Endothelial cell of umbilical vein (primary cell): Measurements from ENCODE around the gene APOL2. TPM values are rescaled to one million over a fixed set of nuclear protein-coding genes. Genes with fewer than 3 reads are reported as not detected.

Experiments used
- BruUV-seq: library from RNA; stranded (reverse); fragments of 400-500 nt; replicated peaks from 2 replicates; lab custom pipeline; 2021; lab: Mats Ljungman, UMichigan
- CTCF ChIA-PET: fragments of 300-600, 350-600 bp; sonication (Branson Sonifier 250); formaldehyde crosslinking; loops from one replicate; lab custom pipeline; 2021; ENCODE audit warnings: antibody characterized with exemption, inconsistent platforms; lab: Charles Lee
- POLR2A ChIA-PET: fragments of 300-600, 350-600 bp; sonication (Branson Sonifier 250); formaldehyde crosslinking; loops from one replicate; lab custom pipeline; 2021; ENCODE audit warnings: antibody characterized with exemption, inconsistent platforms; lab: Charles Lee
- DNase-seq: peaks from one replicate; pipeline ENCODE4 v3.0.0-alpha.2; 2011; ENCODE audit warnings: low read depth, low spot score
- FAIRE-seq: peaks from 2 replicates; lab custom pipeline; 2011; peaks lifted over from hg19 to GRCh38; lab: Jason Lieb, UNC
- H2AFZ ChIP-seq: 2 replicates; pipeline ENCODE4 v1.6.0; 2012; ENCODE audit warnings: low read depth, low read length, control low read depth, inconsistent platforms
- H3K27ac ChIP-seq: 2 replicates; pipeline ENCODE4 v1.5.1; 2011; ENCODE audit warnings: low read depth, mild to moderate bottlenecking, control low read depth, low read length, moderate library complexity; ENCODE audit not compliant: insufficient read depth
- H3K27me3 ChIP-seq, 2 experiments: 2 replicates each; pipeline versions ENCODE4 v1.6.0 to v1.6.1; 2011; ENCODE audit warnings: low read length in 2 of 2, mixed read lengths in 1 of 2; ENCODE audit not compliant: control insufficient read depth in 2 of 2, insufficient read depth in 2 of 2
- H3K36me3 ChIP-seq, 2 experiments: 2 replicates in 1 of 2; 3 replicates in 1 of 2; pipeline ENCODE4 v1.5.1; 2011; ENCODE audit warnings: low read length in 2 of 2, mild to moderate bottlenecking in 1 of 2, moderate library complexity in 1 of 2; ENCODE audit not compliant: control insufficient read depth in 2 of 2, insufficient read depth in 2 of 2; ENCODE audit errors: extremely low read depth in 1 of 2
- H3K4me1 ChIP-seq: 3 replicates; pipeline ENCODE4 v1.5.1; 2011; ENCODE audit warnings: mild to moderate bottlenecking, low read length; ENCODE audit not compliant: control insufficient read depth, insufficient read depth; ENCODE audit errors: extremely low read depth
- H3K4me2 ChIP-seq: 2 replicates; pipeline ENCODE4 v1.6.1; 2011; ENCODE audit warnings: low read length, control low read depth, mixed read lengths; ENCODE audit not compliant: insufficient read depth
- H3K4me3 ChIP-seq, 3 experiments: fragments of 200-600 bp in 1 of 3; sonication (generic), shearing (Covaris generic) in 1 of 3; replicated peaks in 1 of 3; 2 replicates each; pipeline ENCODE4 v1.5.1; 2011 to 2016; ENCODE audit warnings: control low read depth in 3 of 3, low read length in 3 of 3, mild to moderate bottlenecking in 2 of 3, inconsistent platforms in 1 of 3, low read depth in 1 of 3, moderate library complexity in 1 of 3; ENCODE audit not compliant: insufficient read depth in 1 of 3
- H3K79me2 ChIP-seq: 2 replicates; pipeline ENCODE4 v1.6.0; 2012; ENCODE audit warnings: low read length, inconsistent platforms; ENCODE audit not compliant: control insufficient read depth, insufficient read depth
- H3K9ac ChIP-seq: replicated peaks from 2 replicates; pipeline ENCODE3; 2011; ENCODE audit warnings: low read length, control low read depth; ENCODE audit not compliant: insufficient read depth; ENCODE audit errors: extremely low read depth
- H3K9me1 ChIP-seq: replicated peaks from 3 replicates; pipeline ENCODE4 v1.6.0; 2011; ENCODE audit warnings: mild to moderate bottlenecking, low read length; ENCODE audit not compliant: control insufficient read depth, insufficient read depth; ENCODE audit errors: extremely low read depth
- H3K9me3 ChIP-seq: replicated peaks from 2 replicates; pipeline ENCODE4 v1.5.1; 2012; ENCODE audit warnings: low read length, inconsistent platforms; ENCODE audit not compliant: control insufficient read depth, insufficient read depth
- H4K20me1 ChIP-seq: replicated peaks from 2 replicates; pipeline ENCODE3; 2011; ENCODE audit warnings: mild to moderate bottlenecking, low read length; ENCODE audit not compliant: control insufficient read depth, insufficient read depth; ENCODE audit errors: extremely low read depth
- EZH2 ChIP-seq: IDR thresholded peaks from 2 replicates; pipeline ENCODE4 v1.6.1; 2012; ENCODE audit warnings: borderline replicate concordance, low read depth, mild to moderate bottlenecking, moderate library complexity, low read length, inconsistent platforms; ENCODE audit not compliant: severe bottlenecking
- FOS ChIP-seq: IDR thresholded peaks from 2 replicates; pipeline ENCODE4 v1.6.1; 2011; ENCODE audit warnings: mild to moderate bottlenecking, low read length, moderate library complexity, borderline replicate concordance; ENCODE audit not compliant: insufficient read depth
- GATA2 ChIP-seq: IDR thresholded peaks from 2 replicates; pipeline ENCODE4 v1.7.0; 2011; ENCODE audit warnings: low read depth, mild to moderate bottlenecking, moderate library complexity, mixed read lengths, low read length; ENCODE audit not compliant: insufficient read length, insufficient read depth
- JUN ChIP-seq: IDR thresholded peaks from 2 replicates; pipeline ENCODE4 v1.6.1; 2011; ENCODE audit warnings: borderline replicate concordance, low read depth; ENCODE audit not compliant: insufficient read length, insufficient read depth
- MAX ChIP-seq: IDR thresholded peaks from 2 replicates; pipeline ENCODE4 v1.6.1; 2011; ENCODE audit not compliant: insufficient read depth, insufficient read length
- MYC ChIP-seq: IDR thresholded peaks from one replicate; pipeline ENCODE4 v1.6.1; 2011; ENCODE audit warnings: mild to moderate bottlenecking, low read depth, low read length
- POLR2A ChIP-seq: IDR thresholded peaks from 2 replicates; pipeline ENCODE4 v1.6.1; 2012; ENCODE audit warnings: low read depth, mild to moderate bottlenecking, control low read depth, low read length
- dilution Hi-C: fragments of 300-500 bp; cut with MboI; formaldehyde crosslinking; loops from one replicate; pipeline ENCODE4 v1.15.0; 2019; ENCODE audit warnings: low sequenced_read_pairs; ENCODE audit not compliant: extremely low pct_ligation_motif_present
- intact Hi-C: fragments of 100-400 bp; cut with micrococcal nuclease; formaldehyde crosslinking; loops from one replicate; pipeline ENCODE4 v1.10.0; 2022
- polyA plus RNA-seq, 4 experiments: library from polyadenylated mRNA; depleted of rRNA in 3 of 4; stranded (reverse) in 3 of 4; unstranded in 1 of 4; fragments of >200 nt; gene quantifications; 2 replicates each; pipeline versions ENCODE4 v1.2.1 to v1.2.3, GENCODE V29; 2011 to 2012; ENCODE audit warnings: missing spikeins in 1 of 4
- total RNA-seq: library from RNA; stranded (reverse); gene quantifications from 2 replicates; pipeline ENCODE4 v1.2.3, GENCODE V29; 2021
- TF ChIP-seq, protein P1 (sequence below), 2 donors: IDR thresholded peaks; 1 replicate in 1 of 2; 2 replicates in 1 of 2; pipeline ENCODE4 v1.5.1; 2011; ENCODE audit warnings: low read length in 2 of 2, mild to moderate bottlenecking in 2 of 2, moderate library complexity in 2 of 2, control low read depth in 1 of 2, inconsistent platforms in 1 of 2, low read depth in 1 of 2; ENCODE audit not compliant: insufficient read depth in 1 of 2; ENCODE audit errors: extremely low read depth in 1 of 2

APOL2 gene
- total and polyA plus RNA-seq, 2 donors (not counting 3 experiments of a cell fraction or from before 2014, with no cell fraction given), result 16.9 to 37.6 TPM

DNA sequence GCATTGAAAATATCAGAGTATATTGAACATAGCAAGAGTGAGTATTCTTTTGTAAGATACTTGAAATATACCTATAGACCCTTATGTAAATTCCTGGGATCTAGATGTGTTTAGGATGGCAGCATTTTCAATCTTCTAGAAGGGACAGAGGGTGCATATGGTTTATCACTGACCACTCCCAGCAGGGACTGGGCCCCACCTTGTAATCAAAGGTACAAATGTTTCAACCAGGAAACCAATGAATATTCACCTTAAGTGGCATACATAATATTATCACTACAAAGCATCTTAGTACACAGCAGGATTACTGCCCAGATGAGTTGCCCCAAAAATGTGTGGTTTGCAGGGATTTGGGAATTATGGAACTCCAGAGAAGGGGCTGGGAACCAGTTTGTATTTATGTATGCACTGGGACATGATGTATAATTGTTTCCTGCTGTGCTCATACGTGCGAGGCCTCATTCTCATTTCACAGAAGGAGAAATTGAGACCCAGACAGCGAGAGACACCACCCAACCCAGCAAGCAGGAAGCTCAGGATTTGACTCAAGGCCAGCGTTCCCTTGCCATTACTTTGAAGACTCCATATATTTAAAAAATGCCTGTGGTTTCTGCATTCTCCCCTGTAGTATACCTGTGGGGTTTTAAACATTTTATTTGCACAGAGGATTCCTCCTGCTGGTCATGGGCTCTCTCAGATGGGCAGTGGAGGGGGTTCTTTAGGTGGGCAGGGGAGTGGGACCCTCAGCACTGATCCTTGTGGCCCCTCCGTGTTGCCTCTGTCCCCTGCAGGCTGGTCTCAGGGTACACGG, 42.9 kb downstream of the APOL2 start:
- no peak overlapping the region for H3K4me3 ChIP-seq
- POLR2A ChIA-PET, result no interaction called here
- H4K20me1 ChIP-seq, result no peaks in the 10 kb centered on the region
- H3K9me3 ChIP-seq, result no peaks in the 10 kb centered on the region
- no peak for TF ChIP-seq POLR2A
- no peak for TF ChIP-seq JUN
- no peak for TF ChIP-seq GATA2
- TF ChIP-seq MAX, result no peak
- TF ChIP-seq, protein P1, sequence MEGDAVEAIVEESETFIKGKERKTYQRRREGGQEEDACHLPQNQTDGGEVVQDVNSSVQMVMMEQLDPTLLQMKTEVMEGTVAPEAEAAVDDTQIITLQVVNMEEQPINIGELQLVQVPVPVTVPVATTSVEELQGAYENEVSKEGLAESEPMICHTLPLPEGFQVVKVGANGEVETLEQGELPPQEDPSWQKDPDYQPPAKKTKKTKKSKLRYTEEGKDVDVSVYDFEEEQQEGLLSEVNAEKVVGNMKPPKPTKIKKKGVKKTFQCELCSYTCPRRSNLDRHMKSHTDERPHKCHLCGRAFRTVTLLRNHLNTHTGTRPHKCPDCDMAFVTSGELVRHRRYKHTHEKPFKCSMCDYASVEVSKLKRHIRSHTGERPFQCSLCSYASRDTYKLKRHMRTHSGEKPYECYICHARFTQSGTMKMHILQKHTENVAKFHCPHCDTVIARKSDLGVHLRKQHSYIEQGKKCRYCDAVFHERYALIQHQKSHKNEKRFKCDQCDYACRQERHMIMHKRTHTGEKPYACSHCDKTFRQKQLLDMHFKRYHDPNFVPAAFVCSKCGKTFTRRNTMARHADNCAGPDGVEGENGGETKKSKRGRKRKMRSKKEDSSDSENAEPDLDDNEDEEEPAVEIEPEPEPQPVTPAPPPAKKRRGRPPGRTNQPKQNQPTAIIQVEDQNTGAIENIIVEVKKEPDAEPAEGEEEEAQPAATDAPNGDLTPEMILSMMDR (IDR thresholded peaks at IDR 0.05; ENCODE audit: extremely low read depth in 1 of 2, insufficient read depth in 1 of 2, low read depth in 1 of 2, low read length in 2 of 2), result no peak
- TF ChIP-seq EZH2, result no peak
- TF ChIP-seq FOS, result no peak
- TF ChIP-seq MYC, result no peak
- intact Hi-C loops, result loop anchor here (1.0 to 5.0 kb wide), 2 partner anchors 81 to 290 kb away; no protein-coding TSS in a partner anchor
- no TSS peak for BruUV-seq
- H3K4me2 ChIP-seq, result peak overlapping the region; percentile 13
- H3K27ac ChIP-seq, result no peak overlapping the region
- CTCF ChIA-PET, result interaction anchor here (0.7 to 4.5 kb wide), 5 partner anchors 25 to 290 kb away, joined by 3 to 48 read pairs (median 18); partner anchors contain the start of gene APOL2
- peaks cover 33% of the 10 kb centered on the region for H3K4me1 ChIP-seq
- H3K36me3 ChIP-seq, result no peaks in the 10 kb centered on the region
- H3K9ac ChIP-seq, result no peak overlapping the region
- FAIRE-seq (no peak), DNase-seq (no peak)
- H3K27me3 ChIP-seq, result no peaks in the 10 kb centered on the region
- H2AFZ ChIP-seq, result peak overlapping the region; percentile 79
- dilution Hi-C loops, result no loop called here
- no peaks in the 10 kb centered on the region for H3K9me1 ChIP-seq
- H3K79me2 ChIP-seq, result no peaks in the 10 kb centered on the region
